HL-60 (cell line): ENCODE measurements around the gene ZC3H12C.

Experiments used
- CTCF ChIP-seq: IDR thresholded peaks from one replicate; pipeline ENCODE4 v1.5.1; 2011; ENCODE audit warnings: low read length, control low read depth, inconsistent platforms; ENCODE audit not compliant: insufficient read depth
- POLR2AphosphoS5 ChIP-seq: IDR thresholded peaks from 2 replicates; pipeline ENCODE4 v1.6.1; 2012; ENCODE audit warnings: low read depth
- SPI1 ChIP-seq: IDR thresholded peaks from 2 replicates; pipeline ENCODE4 v1.6.1; 2012; ENCODE audit warnings: low read depth, mild to moderate bottlenecking, borderline replicate concordance

GRCh38 chr11:110096496-110096895 is 3.3 kb downstream of the ZC3H12C start:
- TF ChIP-seq CTCF: no peak
- no peak for TF ChIP-seq SPI1
- no peak for TF ChIP-seq POLR2AphosphoS5
